Ectodermal cell (in vitro differentiated cells): ENCODE measurements around the gene CDX1. TPM values are rescaled to one million over a fixed set of nuclear protein-coding genes. Genes with fewer than 3 reads are reported as not detected.

Experiments
- H3K27ac ChIP-seq: 2 replicates; pipeline ENCODE4 v1.7.0; 2013; ENCODE audit warnings: mild to moderate bottlenecking, low read depth, low read length; ENCODE audit not compliant: insufficient read depth, poor library complexity, severe bottlenecking
- H3K27me3 ChIP-seq: 2 replicates; pipeline ENCODE4 v1.7.0; 2013; ENCODE audit warnings: mild to moderate bottlenecking, low read length; ENCODE audit not compliant: insufficient read depth, control insufficient read depth, poor library complexity, severe bottlenecking
- H3K36me3 ChIP-seq: one replicate; pipeline ENCODE4 v1.7.0; 2013; ENCODE audit warnings: low read length; ENCODE audit not compliant: control insufficient read depth, insufficient read depth
- H3K4me1 ChIP-seq: one replicate; pipeline ENCODE4 v1.7.0; 2013; ENCODE audit warnings: low read length; ENCODE audit not compliant: control insufficient read depth, insufficient read depth
- H3K4me3 ChIP-seq: 2 replicates; pipeline ENCODE4 v1.7.0; 2013; ENCODE audit warnings: low read depth, low read length, control low read depth; ENCODE audit not compliant: insufficient read depth
- H3K9me3 ChIP-seq: 2 replicates; pipeline ENCODE4 v1.7.0; 2013; ENCODE audit warnings: mild to moderate bottlenecking, low read length, moderate library complexity; ENCODE audit not compliant: control insufficient read depth
- WGBS, 2 experiments: methylation state at CpG; one replicate each; pipeline ENCODE4 v1.1.7; 2013; ENCODE audit warnings: missing lambda C conversion rate in 2 of 2; 5-methylcytosine and 5-hydroxymethylcytosine counted together
- polyA plus RNA-seq, 4 experiments: library from polyadenylated mRNA; stranded (reverse); fragments of 50-300 nt; gene quantifications; one replicate each; pipeline ENCODE4 v1.2.3, GENCODE V29; 2013

Gene CDX1
- 0.81 TPM for polyA plus RNA-seq (2013, experiment 1 of 4)
- polyA plus RNA-seq (2013, experiment 2 of 4): 1.6 TPM
- 0.43 TPM for polyA plus RNA-seq (2013, experiment 3 of 4)
- 0.57 TPM for polyA plus RNA-seq (2013, experiment 4 of 4)

DNA sequence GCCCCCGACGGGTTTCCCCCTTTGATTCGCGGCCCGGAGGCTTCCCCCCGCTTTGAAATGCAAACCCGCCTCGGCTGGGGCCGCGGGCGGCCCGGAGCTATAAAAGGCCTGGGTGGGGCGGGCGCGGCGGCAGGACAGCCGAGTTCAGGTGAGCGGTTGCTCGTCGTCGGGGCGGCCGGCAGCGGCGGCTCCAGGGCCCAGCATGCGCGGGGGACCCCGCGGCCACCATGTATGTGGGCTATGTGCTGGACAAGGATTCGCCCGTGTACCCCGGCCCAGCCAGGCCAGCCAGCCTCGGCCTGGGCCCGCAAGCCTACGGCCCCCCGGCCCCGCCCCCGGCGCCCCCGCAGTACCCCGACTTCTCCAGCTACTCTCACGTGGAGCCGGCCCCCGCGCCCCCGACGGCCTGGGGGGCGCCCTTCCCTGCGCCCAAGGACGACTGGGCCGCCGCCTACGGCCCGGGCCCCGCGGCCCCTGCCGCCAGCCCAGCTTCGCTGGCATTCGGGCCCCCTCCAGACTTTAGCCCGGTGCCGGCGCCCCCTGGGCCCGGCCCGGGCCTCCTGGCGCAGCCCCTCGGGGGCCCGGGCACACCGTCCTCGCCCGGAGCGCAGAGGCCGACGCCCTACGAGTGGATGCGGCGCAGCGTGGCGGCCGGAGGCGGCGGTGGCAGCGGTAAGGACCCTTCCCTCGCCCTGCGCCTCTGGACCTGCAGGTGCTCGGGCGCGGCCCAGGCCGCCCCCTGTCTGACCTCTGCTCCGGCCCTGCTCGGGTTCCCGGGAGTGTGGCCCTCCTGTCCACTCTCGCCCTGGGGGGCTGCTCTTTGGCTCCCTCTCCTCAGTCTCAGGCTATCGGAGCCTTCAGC, at the start of gene CDX1:
CDX1 (plus strand) TSS at position 129 of the 862 bp plus-strand sequence; CDS start at position 228, 99 bp downstream.
- H3K4me1 ChIP-seq: peaks cover 16% of the 10 kb centered on the region
- H3K27ac ChIP-seq: no peak within 1 kb of the TSS
- H3K27me3 ChIP-seq: peaks cover 77% of the 10 kb centered on the region
- H3K4me3 ChIP-seq: no peak within 1 kb of the TSS
- H3K36me3 ChIP-seq: no peaks in the 10 kb centered on the region
- WGBS, 2 experiments: 3 to 4% methylated on average over 93 of the region's 93 CpGs
- no peaks in the 10 kb centered on the region for H3K9me3 ChIP-seq

DNA sequence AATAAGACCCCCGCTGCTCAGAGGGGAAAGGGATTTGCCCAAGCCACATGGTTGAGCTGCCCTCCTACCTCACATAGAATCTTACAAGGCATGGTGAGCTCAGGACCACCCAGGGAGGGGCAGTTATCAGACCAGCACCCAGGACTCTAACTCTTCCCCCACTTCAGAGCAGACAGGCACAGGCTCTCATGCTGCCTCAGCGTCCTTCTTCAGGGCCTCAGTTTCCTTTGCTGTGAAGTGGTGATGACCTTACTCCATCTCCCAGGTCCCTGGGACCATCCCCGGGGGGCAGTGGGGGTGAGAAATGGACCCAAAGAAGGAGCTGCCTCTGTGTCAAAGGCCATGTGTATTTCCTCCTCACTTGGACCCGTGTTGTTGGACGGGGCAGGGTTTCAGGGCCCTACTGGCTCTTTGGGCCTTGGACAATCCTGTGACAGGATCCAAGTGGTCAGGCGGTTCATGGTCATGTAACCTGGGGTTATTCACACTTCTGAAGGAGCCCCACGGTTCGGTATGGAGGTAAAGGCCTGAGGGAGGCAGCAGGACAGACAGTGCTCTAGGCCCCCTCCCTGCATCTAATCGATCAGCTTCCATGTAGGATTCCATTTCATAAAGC, 48.5 kb upstream of the CDX1 start:
- H3K9me3 ChIP-seq: no peaks in the 10 kb centered on the region
- peaks cover 8% of the 10 kb centered on the region for H3K4me1 ChIP-seq
- H3K27me3 ChIP-seq: no peaks in the 10 kb centered on the region
- no peak overlapping the region for H3K4me3 ChIP-seq
- no peaks in the 10 kb centered on the region for H3K36me3 ChIP-seq
- 86 to 88% methylated on average over 9 of the region's 9 CpGs for WGBS, 2 experiments
- H3K27ac ChIP-seq: no peak overlapping the region

DNA sequence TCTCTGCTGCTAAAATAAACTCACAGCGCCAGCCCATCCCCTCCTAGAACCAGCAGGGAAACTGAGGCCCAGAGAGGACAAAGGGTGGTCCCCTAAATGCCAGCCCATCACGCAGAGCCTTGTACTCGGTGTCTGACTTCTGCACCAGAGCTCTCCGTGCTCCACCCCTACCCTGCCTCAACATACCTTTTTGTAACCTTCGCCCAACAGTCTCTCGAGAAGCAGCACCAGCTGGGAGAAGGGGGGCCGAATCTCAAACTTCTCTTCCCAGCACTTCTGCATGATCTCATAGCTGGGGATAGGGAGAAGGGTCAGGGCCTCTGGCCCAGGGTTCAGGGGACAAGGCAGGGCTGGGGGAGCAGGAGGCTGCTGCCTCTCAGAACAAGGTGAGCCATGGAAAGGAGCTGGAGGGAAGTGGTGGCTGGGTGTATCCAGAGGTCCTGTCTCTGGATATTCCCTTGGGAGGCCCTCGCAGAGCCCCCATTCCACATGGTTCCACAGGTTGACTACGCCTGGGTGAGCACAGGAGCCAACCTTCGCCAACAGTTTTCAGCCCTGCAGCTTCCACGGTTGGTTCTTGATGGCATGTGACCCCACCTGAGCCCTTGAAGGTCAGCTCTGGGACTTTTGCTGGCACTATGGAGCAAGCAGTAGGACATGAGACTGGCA, 47.9 kb upstream of the CDX1 start:
- Histone ChIP-seq H3K9me3 (no peaks in the 10 kb centered on the region), H3K4me1 (peaks cover 8% of the 10 kb centered on the region), H3K27me3 (no peaks in the 10 kb centered on the region), H3K36me3 (no peaks in the 10 kb centered on the region), H3K27ac (no peak overlapping the region), H3K4me3 (no peak overlapping the region)
- WGBS, 2 experiments: 94 to 95% methylated on average over 11 of the region's 11 CpGs

DNA sequence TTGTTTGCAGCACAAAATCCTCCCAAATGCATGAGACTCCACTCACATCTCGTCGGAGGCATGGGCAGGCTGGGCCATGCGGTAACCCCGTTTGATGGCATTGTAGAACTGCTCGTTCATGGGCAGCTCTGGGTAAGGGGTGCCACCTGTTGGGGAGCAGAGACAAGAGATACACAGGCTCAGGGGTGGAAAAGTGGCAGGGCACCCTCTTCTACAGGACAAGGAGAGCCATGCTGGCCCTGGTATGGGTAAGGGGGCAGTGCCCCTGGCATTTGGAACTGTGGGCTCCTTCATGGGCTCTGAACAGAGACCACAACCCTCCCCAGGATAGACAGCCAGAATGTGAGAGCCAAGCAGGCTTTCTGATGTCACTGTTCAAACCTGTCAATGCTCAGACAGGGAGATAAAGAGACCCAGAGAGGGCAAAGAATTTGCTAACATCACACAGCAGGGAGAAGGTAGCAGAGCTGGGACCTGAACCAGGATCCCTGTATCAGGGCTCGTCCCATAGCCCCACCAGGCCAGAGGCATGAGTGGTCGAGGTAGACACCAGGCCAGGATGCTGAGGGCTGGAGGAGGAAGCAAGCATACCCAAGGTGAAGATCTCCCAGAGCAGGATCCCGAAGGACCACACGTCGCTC, 47.0 kb upstream of the CDX1 start:
- Histone ChIP-seq H3K27me3 (no peaks in the 10 kb centered on the region), H3K36me3 (no peaks in the 10 kb centered on the region), H3K27ac (no peak overlapping the region), H3K4me3 (no peak overlapping the region), H3K9me3 (no peaks in the 10 kb centered on the region), H3K4me1 (peaks cover 8% of the 10 kb centered on the region)
- WGBS, 2 experiments: 94% methylated on average over 10 of the region's 10 CpGs

DNA sequence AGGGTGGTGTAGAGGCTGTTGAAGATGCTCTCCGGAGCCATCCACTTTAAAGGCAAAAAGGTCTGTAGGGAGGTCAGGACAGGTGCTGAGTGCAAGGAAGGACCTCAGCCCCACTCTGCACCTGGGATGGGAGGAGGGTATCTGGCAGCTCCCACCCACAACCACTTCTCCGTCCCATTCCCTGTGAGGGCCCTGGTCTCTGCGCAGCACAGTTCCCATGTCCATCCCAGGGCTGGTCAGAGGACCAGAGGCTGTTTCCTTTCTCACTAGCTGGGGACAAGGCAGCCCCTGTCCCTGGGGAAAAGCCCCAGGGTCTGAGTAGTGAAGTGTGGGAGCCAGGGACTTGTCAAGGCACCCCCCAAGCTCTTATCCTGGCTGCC, 46.5 kb upstream of the CDX1 start:
- WGBS, 2 experiments: 75 to 83% methylated on average over 3 of the region's 3 CpGs
- Histone ChIP-seq H3K27me3 (no peaks in the 10 kb centered on the region), H3K36me3 (no peaks in the 10 kb centered on the region), H3K4me3 (no peak overlapping the region), H3K9me3 (no peaks in the 10 kb centered on the region), H3K27ac (no peak overlapping the region), H3K4me1 (peaks cover 8% of the 10 kb centered on the region)

DNA sequence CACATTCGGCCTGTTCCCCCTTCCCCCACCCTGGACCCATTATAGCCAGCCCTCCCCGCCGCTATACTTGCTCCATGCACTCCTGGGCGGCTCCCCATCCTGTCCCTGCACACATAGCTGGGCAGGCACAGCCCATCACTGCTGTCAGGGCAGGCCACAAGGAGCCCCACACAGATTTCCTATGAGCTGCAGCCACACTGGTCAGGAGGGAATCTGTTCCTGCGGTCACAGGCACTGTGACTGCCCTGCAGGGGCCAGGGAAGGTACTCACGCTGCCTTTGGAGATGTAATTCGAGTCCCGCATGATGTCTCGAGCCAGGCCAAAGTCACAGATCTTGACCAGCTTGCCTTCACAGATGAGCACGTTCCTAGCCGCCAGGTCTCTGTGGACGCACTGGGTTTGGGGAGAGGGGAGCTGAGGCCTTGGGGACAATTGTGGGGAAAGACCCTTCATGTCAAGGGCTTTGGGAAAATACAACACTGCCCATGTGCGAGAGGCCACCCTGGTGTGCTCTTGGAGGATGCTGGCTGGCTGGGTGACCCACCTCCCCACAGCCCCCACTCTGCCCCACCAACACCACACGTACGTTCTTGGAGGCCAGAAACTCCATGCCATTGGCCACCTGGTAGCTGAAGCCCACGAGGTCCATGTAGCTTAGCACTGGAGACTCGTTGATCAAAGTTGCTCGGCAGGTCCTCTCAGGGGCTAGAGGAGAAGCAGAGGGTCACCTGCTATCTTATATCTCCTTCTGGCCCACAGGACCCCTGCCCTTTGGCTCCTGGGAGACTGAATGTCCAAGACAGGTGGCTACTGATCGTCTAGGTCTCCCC, 45.7 kb upstream of the CDX1 start:
- Histone ChIP-seq H3K9me3 (no peaks in the 10 kb centered on the region), H3K27ac (no peak overlapping the region), H3K36me3 (no peaks in the 10 kb centered on the region), H3K4me1 (peaks cover 8% of the 10 kb centered on the region), H3K27me3 (no peaks in the 10 kb centered on the region), H3K4me3 (no peak overlapping the region)
- 80 to 82% methylated on average over 19 of the region's 19 CpGs for WGBS, 2 experiments

DNA sequence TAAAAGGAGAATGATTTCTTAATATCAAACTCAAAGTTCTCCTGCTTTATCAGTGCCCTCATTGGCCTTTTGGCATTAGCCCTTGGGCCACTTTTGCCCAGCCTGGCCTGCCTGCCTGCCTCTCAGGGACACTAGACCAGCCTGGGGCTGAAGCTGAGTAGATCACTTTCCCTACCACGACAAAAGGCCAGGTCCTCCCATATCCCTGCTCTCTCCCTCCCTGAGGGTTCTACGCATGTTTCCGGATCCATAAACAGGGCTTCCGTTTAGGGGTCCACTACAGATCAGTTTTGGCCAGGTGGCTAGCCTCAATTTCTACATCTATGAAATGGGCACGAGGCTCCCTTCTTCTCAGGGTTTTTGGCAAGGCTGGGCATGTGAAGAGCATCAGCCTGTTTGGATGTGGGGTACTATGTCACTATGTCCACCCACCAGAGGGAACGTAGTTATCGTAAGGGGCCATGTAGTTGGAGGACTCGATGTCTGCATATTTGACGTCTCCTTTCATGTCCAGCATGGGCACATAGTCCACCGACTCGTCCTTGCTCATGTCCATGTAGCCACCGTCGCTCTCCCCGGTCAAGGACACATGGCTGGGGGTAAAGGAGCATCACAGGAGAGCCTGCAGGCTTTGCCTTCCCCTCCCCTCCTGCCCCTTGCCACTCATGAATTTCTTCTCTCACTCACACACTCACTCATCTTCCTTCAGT, 45.0 kb upstream of the CDX1 start:
- Histone ChIP-seq H3K4me3 (no peak overlapping the region), H3K9me3 (no peaks in the 10 kb centered on the region), H3K36me3 (no peaks in the 10 kb centered on the region), H3K27me3 (no peaks in the 10 kb centered on the region), H3K27ac (no peak overlapping the region), H3K4me1 (peaks cover 8% of the 10 kb centered on the region)
- WGBS, 2 experiments: 94 to 95% methylated on average over 14 of the region's 14 CpGs

DNA sequence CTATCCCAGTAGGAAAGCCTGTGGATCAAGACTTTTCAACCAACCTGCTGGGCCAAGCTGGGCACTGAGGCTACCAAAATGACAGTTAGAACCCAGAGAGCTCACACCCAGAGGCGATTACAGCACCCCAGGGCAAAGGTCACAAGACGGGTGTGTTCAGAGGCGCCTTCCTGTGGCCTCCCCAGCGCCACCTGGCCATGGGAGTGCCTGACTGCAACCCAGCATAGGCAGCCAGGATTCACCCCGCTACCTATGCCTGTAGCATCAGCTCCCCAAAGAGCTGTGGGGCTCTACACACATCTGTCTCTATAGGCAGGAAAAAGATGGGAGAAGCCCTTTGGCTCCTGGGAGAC, 44.4 kb upstream of the CDX1 start:
- Histone ChIP-seq H3K4me3 (no peak overlapping the region), H3K36me3 (no peaks in the 10 kb centered on the region), H3K27me3 (no peaks in the 10 kb centered on the region), H3K27ac (no peak overlapping the region), H3K9me3 (no peaks in the 10 kb centered on the region), H3K4me1 (peaks cover 8% of the 10 kb centered on the region)
- 57 to 61% methylated on average over 5 of the region's 5 CpGs for WGBS, 2 experiments
